Measurements from ENCODE around the gene OVOL1.

DNA sequence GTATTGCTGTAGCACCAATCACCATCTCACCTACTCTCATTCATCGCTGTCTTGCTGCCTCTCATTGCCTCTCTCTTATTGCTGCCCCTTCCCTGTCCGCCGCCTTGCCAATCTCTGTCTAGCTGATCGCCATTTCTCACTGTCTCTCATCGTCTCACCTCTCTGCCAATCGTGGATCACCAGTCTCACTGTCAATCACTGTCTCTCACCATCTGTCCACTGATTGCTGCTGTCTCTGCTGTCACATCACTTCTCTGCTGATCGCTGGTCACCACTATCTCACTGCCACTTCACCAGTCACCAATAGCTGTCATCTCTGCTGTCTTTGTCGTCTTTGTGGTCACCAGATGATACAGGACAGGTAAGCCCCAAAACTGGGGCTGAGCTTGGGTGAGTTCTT lies 45.7 kb upstream of the OVOL1 start:
- TF ChIP-seq, protein P1, sequence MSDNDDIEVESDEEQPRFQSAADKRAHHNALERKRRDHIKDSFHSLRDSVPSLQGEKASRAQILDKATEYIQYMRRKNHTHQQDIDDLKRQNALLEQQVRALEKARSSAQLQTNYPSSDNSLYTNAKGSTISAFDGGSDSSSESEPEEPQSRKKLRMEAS (IDR thresholded peaks at IDR 0.05) = no peak
- no peak for TF ChIP-seq TBP (IDR thresholded peaks at IDR 0.05; ENCODE audit: low read depth, low read length)
- TF ChIP-seq, protein P2, sequence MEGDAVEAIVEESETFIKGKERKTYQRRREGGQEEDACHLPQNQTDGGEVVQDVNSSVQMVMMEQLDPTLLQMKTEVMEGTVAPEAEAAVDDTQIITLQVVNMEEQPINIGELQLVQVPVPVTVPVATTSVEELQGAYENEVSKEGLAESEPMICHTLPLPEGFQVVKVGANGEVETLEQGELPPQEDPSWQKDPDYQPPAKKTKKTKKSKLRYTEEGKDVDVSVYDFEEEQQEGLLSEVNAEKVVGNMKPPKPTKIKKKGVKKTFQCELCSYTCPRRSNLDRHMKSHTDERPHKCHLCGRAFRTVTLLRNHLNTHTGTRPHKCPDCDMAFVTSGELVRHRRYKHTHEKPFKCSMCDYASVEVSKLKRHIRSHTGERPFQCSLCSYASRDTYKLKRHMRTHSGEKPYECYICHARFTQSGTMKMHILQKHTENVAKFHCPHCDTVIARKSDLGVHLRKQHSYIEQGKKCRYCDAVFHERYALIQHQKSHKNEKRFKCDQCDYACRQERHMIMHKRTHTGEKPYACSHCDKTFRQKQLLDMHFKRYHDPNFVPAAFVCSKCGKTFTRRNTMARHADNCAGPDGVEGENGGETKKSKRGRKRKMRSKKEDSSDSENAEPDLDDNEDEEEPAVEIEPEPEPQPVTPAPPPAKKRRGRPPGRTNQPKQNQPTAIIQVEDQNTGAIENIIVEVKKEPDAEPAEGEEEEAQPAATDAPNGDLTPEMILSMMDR (IDR thresholded peaks at IDR 0.05; ENCODE audit: control extremely low read depth in 1 of 3, insufficient read depth in 1 of 3, low read depth in 1 of 3, low read length in 3 of 3) = no peak
- TF ChIP-seq RFX5 (IDR thresholded peaks at IDR 0.05; ENCODE audit: borderline replicate concordance, low read depth, low read length) = no peak
- no peak for TF ChIP-seq HDAC2 (IDR thresholded peaks at IDR 0.05; ENCODE audit: borderline replicate concordance in 1 of 2, low read depth in 2 of 2, low read length in 2 of 2)
